Smooth muscle cell (in vitro differentiated cells): Measurements from ENCODE around the gene MCEMP1. TPM values are rescaled to one million over a fixed set of nuclear protein-coding genes. Genes with fewer than 3 reads are reported as not detected.

Experiments used
- DNase-seq: peaks from one replicate; lab custom pipeline; 2025; ENCODE audit not compliant: unreplicated experiment; lab: John Stamatoyannopoulos, UW
- H2AFZ ChIP-seq: fragments of 200-600 bp; sonication (generic); 2 replicates; pipeline ENCODE4 v1.6.0; 2016; ENCODE audit warnings: antibody characterized with exemption, low read depth, mild to moderate bottlenecking
- H3F3A ChIP-seq: fragments of 200-600 bp; sonication (generic); 2 replicates; pipeline ENCODE4 v1.6.0; 2017; ENCODE audit warnings: antibody characterized with exemption, low read depth
- H3K27ac ChIP-seq: fragments of 200-600 bp; sonication (generic); 2 replicates; pipeline ENCODE4 v1.5.1; 2016; ENCODE audit warnings: low read depth, mild to moderate bottlenecking
- H3K27me3 ChIP-seq: fragments of 200-600 bp; sonication (generic); 2 replicates; pipeline ENCODE4 v1.6.1; 2016; ENCODE audit warnings: low read depth, mild to moderate bottlenecking
- H3K36me3 ChIP-seq: fragments of 200-600 bp; sonication (generic); 2 replicates; pipeline ENCODE4 v1.5.1; 2016; ENCODE audit warnings: low read depth
- H3K4me1 ChIP-seq: fragments of 200-600 bp; sonication (generic); 2 replicates; pipeline ENCODE4 v1.5.1; 2016; ENCODE audit warnings: low read depth
- H3K4me2 ChIP-seq: fragments of 200-600 bp; sonication (generic); 2 replicates; pipeline ENCODE4 v1.6.0; 2016; ENCODE audit warnings: mild to moderate bottlenecking
- H3K4me3 ChIP-seq: fragments of 200-600 bp; sonication (generic); 2 replicates; pipeline ENCODE4 v1.5.1; 2016; ENCODE audit warnings: mild to moderate bottlenecking
- H3K79me2 ChIP-seq: fragments of 200-600 bp; sonication (generic); 2 replicates; pipeline ENCODE4 v1.6.0; 2016; ENCODE audit warnings: low read depth, mild to moderate bottlenecking
- H3K9ac ChIP-seq: fragments of 200-600 bp; sonication (generic); 2 replicates; pipeline ENCODE4 v1.6.0; 2016; ENCODE audit warnings: low read depth
- H3K9me3 ChIP-seq: fragments of 200-600 bp; sonication (generic); replicated peaks from 2 replicates; pipeline ENCODE4 v1.5.1; 2016; ENCODE audit warnings: low read depth
- H4K20me1 ChIP-seq: fragments of 200-600 bp; sonication (generic); 2 replicates; pipeline ENCODE4 v1.6.0; 2016; ENCODE audit warnings: low read depth
- CTCF ChIP-seq: fragments of 200-600 bp; sonication (generic); IDR thresholded peaks from 2 replicates; pipeline ENCODE4 v1.5.1; 2017; ENCODE audit warnings: borderline replicate concordance, mild to moderate bottlenecking, antibody characterized with exemption; ENCODE audit not compliant: insufficient read depth, poor library complexity, severe bottlenecking
- WGBS: methylation state at CpG from one replicate; pipeline ENCODE4 v1.1.7; 2016; ENCODE audit warnings: low lambda C conversion rate; 5-methylcytosine and 5-hydroxymethylcytosine counted together
- polyA plus RNA-seq: library from polyadenylated mRNA; unstranded; fragments of >200 nt; fragmentation: Nextera tagmentation; extraction: Ambion mirVana; gene quantifications from 2 replicates; pipeline ENCODE4 v1.2.1, GENCODE V29; 2016
- total RNA-seq: library from RNA; depleted of rRNA; stranded (reverse); fragments of >200 nt; gene quantifications from 2 replicates; pipeline ENCODE4 v1.2.3, GENCODE V29; 2014

MCEMP1 gene
- total and polyA plus RNA-seq, 2 experiments from 2014 or later: not detected

- Histone ChIP-seq H3K4me2 (no peak within 1 kb of the TSS), H3K79me2 (peaks cover 21% of the 10 kb centered on the region), H3K4me3 (no peak within 1 kb of the TSS), H3K9me3 (no peaks in the 10 kb centered on the region), H3K9ac (no peak within 1 kb of the TSS), H3F3A (no peaks in the 10 kb centered on the region), H3K4me1 (peaks cover 11% of the 10 kb centered on the region), H3K27me3 (peaks cover 30% of the 10 kb centered on the region), H4K20me1 (no peaks in the 10 kb centered on the region), H3K27ac (no peak within 1 kb of the TSS), H2AFZ (no peak within 1 kb of the TSS), H3K36me3 (no peaks in the 10 kb centered on the region)
- DNase-seq: no peak
- TF ChIP-seq CTCF: no peak
- WGBS: 57% methylated on average over 1 of the region's 2 CpGs
Observed at GRCh38 chr19:7633698-7634097, 43.2 kb upstream of the MCEMP1 start, which contains the start of gene PCP2. Gene PCP2, minus strand, starts transcription at chr19:7633719. Its CDS starts 262 bp downstream, at chr19:7633457.

DNA sequence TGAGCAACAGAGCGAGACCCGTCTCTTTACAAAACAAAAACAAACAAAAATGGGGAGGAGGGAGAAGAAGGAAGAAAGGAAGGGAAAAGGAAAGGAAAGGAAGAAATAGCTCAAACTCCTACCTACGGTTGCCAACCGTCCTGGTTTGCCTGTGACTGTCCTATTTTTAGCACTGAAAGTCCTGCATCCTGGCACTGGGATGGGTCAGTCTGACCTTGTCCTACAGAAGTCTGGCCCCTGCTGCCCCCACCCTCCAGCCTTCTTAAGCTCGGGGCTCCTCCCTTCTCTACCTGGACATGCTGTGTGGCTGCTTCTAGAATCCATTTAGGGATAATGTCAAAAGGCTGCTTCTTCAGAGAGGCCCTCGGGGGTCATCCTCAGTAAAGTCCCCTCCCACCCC, 41.2 kb upstream of the MCEMP1 start:
- TF ChIP-seq CTCF: no peak

GRCh38 chr19:7636317-7636690, 40.6 kb upstream of the MCEMP1 start:
- H3K79me2 ChIP-seq: no peaks in the 10 kb centered on the region
- H3K9ac ChIP-seq: no peak overlapping the region
- H3F3A ChIP-seq: no peaks in the 10 kb centered on the region
- no peaks in the 10 kb centered on the region for H3K9me3 ChIP-seq
- TF ChIP-seq CTCF: no peak
- no peak overlapping the region for H3K27ac ChIP-seq
- H3K4me1 ChIP-seq: no peaks in the 10 kb centered on the region
- H3K27me3 ChIP-seq: peaks cover 30% of the 10 kb centered on the region
- 87% methylated on average over 16 of the region's 16 CpGs for WGBS
- H3K4me3 ChIP-seq: no peak overlapping the region
- peak overlapping the region; percentile 82 for H3K4me2 ChIP-seq
- no peak for DNase-seq
- H4K20me1 ChIP-seq: no peaks in the 10 kb centered on the region
- H3K36me3 ChIP-seq: no peaks in the 10 kb centered on the region
- H2AFZ ChIP-seq: no peak overlapping the region

More for the DNA sequence above, 41.2 kb upstream of the MCEMP1 start:
- Histone ChIP-seq H3K4me2 (no peak overlapping the region), H3K9me3 (no peaks in the 10 kb centered on the region), H3F3A (no peaks in the 10 kb centered on the region), H4K20me1 (no peaks in the 10 kb centered on the region), H3K9ac (no peak overlapping the region), H3K4me3 (no peak overlapping the region), H2AFZ (no peak overlapping the region), H3K36me3 (no peaks in the 10 kb centered on the region), H3K27ac (no peak overlapping the region), H3K27me3 (peaks cover 30% of the 10 kb centered on the region), H3K79me2 (peaks cover 4% of the 10 kb centered on the region), H3K4me1 (peaks cover 5% of the 10 kb centered on the region)
- 81% methylated on average over 6 of the region's 6 CpGs for WGBS
- DNase-seq: no peak

DNA sequence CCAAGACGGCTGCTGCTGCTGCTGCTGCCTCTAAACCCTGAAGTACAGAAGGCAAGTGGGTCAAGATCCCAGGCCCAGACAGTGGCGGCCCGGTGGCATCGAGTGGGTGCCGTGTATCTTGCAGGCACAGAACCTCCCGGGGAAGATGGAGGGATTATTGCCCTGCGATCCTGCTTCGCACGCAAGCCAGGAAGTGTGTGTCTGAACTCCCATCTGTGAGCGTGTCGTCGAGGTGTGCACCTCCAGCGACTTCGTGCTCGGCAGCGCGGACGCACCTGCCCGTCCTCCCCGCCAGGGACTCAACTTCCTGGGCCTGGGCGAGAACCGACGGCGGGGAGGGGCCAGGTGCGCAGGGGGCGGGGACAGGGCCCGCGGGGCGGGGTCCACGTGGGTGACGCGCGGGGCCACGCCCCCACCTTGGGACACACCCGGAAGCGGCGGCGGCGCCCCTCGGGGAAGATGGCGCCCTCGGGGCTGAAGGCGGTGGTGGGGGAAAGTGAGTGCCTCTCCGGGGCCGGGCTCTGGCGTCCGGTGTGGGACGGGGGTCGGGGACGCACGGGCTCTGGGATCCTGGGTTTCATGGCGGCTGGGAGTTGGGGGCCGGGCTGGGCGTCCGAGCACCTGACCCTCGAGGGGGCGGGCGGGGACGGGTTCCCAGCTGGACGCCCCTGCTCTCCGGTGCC, 40.1 kb upstream of the MCEMP1 start, which contains the start of gene STXBP2:
Gene STXBP2, plus strand, starts transcription at position 420 of the 683 bp plus-strand sequence. Its CDS starts 40 bp downstream, at position 460.
- no peak for TF ChIP-seq CTCF
- Histone ChIP-seq H2AFZ (no peak within 1 kb of the TSS), H3K9me3 (no peaks in the 10 kb centered on the region), H3K4me1 (no peaks in the 10 kb centered on the region), H3K79me2 (no peaks in the 10 kb centered on the region), H3K27ac (no peak within 1 kb of the TSS), H3K27me3 (peaks cover 30% of the 10 kb centered on the region), H3K36me3 (no peaks in the 10 kb centered on the region), H4K20me1 (no peaks in the 10 kb centered on the region), H3K9ac (peak within 1 kb of the TSS; percentile 62), H3F3A (no peaks in the 10 kb centered on the region), H3K4me2 (peak within 1 kb of the TSS; percentile 82), H3K4me3 (peak within 1 kb of the TSS; percentile 58)
- 27% methylated on average over 24 of the region's 61 CpGs for WGBS
- DNase-seq: no peak
